HG02642 (cell line): ENCODE data around the gene CXCL17.
A peak's percentile ranks its signal among the peaks of the same experiment; 100 is the strongest.

ENCODE experiments used
- ATAC-seq: cut with Tn5 transposase; IDR thresholded peaks from one replicate; pipeline ENCODE4 v1.9.1; 2021; ENCODE audit warnings: mild to moderate bottlenecking; ENCODE audit not compliant: unreplicated experiment, poor library complexity

Gene CXCL17

GRCh38 chr19:42402376-42403116 lies 40.2 kb downstream of the CXCL17 start:
- no peak for ATAC-seq

- no peak for ATAC-seq
These were observed 41.1 kb downstream of the CXCL17 start for GRCh38 chr19:42401365-42402303.

- ATAC-seq: no peak
These were observed 42.3 kb downstream of the CXCL17 start for GRCh38 chr19:42400404-42400803.

DNA sequence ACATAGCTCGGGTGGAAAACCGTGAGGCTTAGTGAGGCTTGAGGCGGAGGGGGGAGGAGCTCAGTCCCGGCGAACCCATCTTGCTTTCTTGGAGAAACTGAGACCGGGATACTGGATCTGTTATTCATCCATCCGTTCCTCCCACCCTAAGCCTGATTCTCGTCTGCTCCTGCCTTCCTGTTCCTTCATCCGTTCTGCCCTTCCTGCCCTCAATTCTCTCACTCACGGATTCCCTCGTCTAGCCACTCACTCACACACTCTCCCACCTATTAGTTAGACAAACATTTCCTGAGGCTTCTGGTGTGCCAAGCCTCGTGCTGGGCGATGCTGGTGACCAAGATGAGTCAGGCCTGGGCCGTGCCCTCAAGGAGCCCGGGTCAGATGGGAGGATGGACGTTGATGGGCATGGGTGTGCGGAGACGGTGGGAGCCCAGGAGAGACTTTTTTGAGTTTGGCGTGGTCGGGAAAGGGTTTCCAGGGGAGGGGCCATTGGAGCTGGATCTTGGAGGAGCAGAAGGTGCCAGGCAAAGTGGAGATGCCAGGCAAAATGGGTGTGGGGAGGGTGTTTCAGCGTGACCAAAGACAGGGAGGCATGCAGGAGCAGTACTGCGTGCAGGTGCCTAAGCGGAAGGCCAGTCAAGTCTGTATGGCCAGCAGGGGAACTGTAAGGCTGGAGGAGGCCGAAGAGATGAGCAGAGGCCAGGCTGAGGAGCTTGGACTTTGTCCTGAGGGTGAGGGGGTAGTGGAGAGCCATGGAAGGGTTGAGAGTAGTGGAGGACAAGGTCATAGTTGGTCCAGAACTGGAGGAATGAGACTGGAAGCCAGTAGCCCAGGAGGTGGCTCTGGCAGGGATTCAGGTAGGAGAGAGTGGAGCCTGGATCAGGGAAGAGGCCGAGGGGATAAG lies 45.2 kb downstream of the CXCL17 start:
- ATAC-seq: no peak

GRCh38 chr19:42396381-42397262 lies 46.1 kb downstream of the CXCL17 start:
- peak; percentile 97 for ATAC-seq

DNA sequence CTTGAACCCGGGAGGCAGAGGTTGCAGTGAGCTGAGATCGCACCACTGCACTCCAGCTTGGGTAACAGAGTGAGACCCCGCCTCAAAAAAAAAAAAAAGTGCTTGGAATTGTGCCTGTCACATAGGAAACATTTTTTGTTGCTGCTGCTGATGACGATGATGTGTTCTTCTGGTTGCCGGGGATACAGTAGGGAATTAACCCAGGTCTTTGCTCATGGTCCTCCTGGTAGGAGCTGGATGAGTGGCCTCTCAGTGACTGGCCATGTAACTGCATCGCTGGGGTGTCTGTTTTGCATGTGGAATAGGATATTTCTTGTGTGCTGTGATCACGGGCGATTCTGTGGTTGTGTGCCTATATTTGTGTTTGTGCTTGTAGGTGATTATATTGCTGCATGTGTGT lies 48.0 kb downstream of the CXCL17 start:
- ATAC-seq: no peak

DNA sequence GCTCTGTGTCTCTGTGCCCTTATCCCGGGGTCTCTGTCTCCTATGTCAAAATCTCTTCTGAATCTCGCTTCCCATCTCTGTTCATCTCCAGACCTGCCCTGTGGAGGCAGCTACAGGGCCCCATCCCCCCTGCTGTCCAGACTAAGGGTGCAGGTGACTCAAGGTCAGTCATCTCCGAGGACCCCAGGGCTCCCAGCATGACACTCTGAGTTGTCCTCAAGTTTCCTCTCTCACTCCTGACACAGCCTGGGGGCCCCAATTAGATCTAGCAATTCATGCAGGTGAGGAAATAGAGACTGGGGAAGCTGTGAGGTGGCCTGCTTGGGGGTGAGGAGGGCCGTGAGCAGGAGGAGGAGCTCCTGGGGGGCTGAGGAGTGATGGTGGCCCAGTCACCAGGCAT lies 50.6 kb downstream of the CXCL17 start:
- no peak for ATAC-seq

DNA sequence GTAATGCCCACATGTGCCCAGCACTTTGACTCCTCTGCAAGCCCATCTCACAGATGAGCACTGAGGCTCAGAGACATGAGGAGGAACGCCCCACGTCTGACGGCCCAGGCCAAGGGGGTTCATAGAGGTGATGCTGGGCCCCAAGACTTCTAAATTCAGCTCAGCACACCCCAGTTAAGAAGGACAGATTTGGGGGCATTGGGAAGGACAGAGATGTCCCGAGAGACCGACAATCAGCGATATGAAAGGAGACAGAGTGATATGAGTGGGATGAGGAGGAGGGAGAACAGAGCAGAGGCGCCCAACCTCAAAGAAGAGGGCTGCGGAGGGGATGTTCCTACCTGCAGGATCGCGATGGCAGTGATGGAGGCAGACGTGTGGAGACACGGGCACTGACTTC lies 52.8 kb downstream of the CXCL17 start, which contains the start of gene CNFN:
Gene CNFN, minus strand, starts transcription at position 399 of the 400 bp plus-strand sequence. CDS start 1,260 bp downstream, outside the sequence.
- ATAC-seq: no peak

- ATAC-seq: no peak
These were observed 53.8 kb downstream of the CXCL17 start for GRCh38 chr19:42388851-42389489.

DNA sequence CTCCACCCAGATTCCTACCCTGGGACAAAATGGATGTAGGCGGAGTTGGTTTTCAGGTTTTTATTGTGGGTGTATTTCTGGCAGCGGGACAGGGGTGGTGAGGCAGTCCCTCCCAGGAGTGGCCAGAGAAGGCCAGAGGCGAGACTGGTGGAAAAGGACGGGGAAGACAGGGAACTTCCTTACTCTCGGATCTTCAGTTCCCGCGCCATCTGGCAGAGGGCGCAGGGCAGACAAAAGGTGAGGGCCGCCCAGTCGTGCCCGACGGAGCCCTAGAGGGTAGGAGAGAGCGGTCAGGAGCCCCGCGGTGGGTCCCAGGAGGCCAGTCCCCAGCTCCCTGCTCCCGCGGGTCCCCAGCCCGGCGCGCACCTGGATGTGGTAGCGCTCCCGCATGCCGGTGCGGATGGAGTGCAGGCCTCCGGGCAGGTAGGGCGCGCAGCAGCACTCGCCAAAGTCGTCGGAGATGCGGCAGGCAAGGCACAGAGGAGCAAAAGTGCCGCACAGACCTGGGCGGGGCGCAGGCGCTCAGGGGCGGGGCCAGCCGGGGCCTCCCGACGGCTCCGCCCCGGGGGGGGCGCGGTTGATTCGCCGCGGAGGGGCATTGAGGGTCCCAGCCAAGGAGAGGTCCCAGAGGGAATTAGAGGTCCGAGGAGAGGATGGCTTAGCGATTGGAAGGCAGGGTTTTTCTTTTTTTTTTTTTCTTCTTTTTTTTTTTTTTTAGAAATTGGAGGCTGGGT lies 55.6 kb downstream of the CXCL17 start:
- peak; percentile 64 for ATAC-seq

DNA sequence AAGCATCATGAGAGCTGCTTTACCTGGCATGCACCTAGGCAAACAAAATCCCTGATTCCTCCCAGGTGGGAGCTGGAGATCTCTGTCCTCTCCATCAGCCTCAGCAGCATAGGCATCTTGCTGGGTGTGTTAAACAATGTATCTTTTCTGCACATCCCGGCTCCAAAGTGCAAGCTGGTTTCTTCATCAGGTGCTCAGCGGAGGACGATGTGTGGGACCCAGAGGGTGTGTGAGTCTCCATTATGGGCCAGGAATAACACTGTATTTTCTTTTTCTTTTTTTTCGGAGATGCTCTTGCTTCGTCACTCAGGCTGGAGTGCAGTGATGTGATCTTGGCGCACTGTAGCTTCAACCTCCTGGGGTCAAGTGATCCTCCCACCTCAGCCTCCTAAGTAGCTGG lies 62.6 kb downstream of the CXCL17 start:
- no peak for ATAC-seq
